IMR-90 (cell line): ENCODE measurements around the gene PRR36. TPM values are rescaled to one million over a fixed set of nuclear protein-coding genes. Genes with fewer than 3 reads are reported as not detected.

Experiments used
- ATAC-seq: fragments of 200-7000 bp; cut with Tn5 transposase; 2 replicates; pipeline ENCODE4 v1.9.1; 2020; ENCODE audit warnings: low read depth, mild to moderate bottlenecking, moderate library complexity
- BruUV-seq: library from RNA; stranded (reverse); fragments of 400-500 nt; replicated peaks from 2 replicates; lab custom pipeline; 2021; lab: Mats Ljungman, UMichigan
- CTCF ChIA-PET: fragments of 300-600 bp; formaldehyde crosslinking; extraction: SDS; loops from one replicate; lab custom pipeline; 2021; ENCODE audit warnings: antibody characterized with exemption; lab: Yijun Ruan, JAX
- POLR2A ChIA-PET: fragments of 300-600 bp; sonication (Branson Sonifier 250); formaldehyde crosslinking; loops from one replicate; lab custom pipeline; 2022; ENCODE audit warnings: antibody characterized with exemption; ENCODE audit not compliant: unreplicated experiment; lab: Charles Lee
- DNase-seq: peaks from one replicate; pipeline ENCODE4 v3.0.0; 2013
- H2AFZ ChIP-seq: replicated peaks from 2 replicates; pipeline ENCODE3; 2013; ENCODE audit warnings: low read length, mild to moderate bottlenecking; ENCODE audit not compliant: poor library complexity
- H2AK5ac ChIP-seq: 2 replicates; pipeline ENCODE4 v1.6.1; 2013; ENCODE audit warnings: low read depth, low read length, inconsistent platforms
- H2AK9ac ChIP-seq: replicated peaks from 2 replicates; pipeline ENCODE3; 2013; ENCODE audit warnings: mild to moderate bottlenecking, low read depth, low read length, moderate library complexity; ENCODE audit not compliant: poor library complexity
- H2BK120ac ChIP-seq: 2 replicates; pipeline ENCODE4 v1.6.1; 2013; ENCODE audit warnings: low read depth, low read length, inconsistent platforms
- H2BK15ac ChIP-seq: 3 replicates; pipeline ENCODE4 v1.6.1; 2013; ENCODE audit warnings: low read depth, low read length, inconsistent platforms
- H2BK20ac ChIP-seq: 2 replicates; pipeline ENCODE4 v1.6.1; 2013; ENCODE audit warnings: low read depth, mild to moderate bottlenecking, inconsistent platforms, low read length, moderate library complexity
- H2BK5ac ChIP-seq: 2 replicates; pipeline ENCODE4 v1.6.1; 2013; ENCODE audit warnings: mild to moderate bottlenecking, low read depth, low read length, inconsistent platforms; ENCODE audit not compliant: poor library complexity, severe bottlenecking
- H3K14ac ChIP-seq: replicated peaks from 2 replicates; pipeline ENCODE4 v1.6.1; 2013; ENCODE audit warnings: low read depth, low read length, inconsistent platforms
- H3K18ac ChIP-seq: 2 replicates; pipeline ENCODE4 v1.6.1; 2013; ENCODE audit warnings: low read depth, low read length, control low read depth
- H3K23ac ChIP-seq: 2 replicates; pipeline ENCODE4 v1.6.1; 2013; ENCODE audit warnings: low read depth, low read length, inconsistent platforms
- H3K27ac ChIP-seq: 2 replicates; pipeline ENCODE4 v1.5.1; 2013; ENCODE audit warnings: mild to moderate bottlenecking, control low read depth, low read length; ENCODE audit not compliant: insufficient read depth
- H3K27me3 ChIP-seq: 2 replicates; pipeline ENCODE4 v1.6.1; 2013; ENCODE audit warnings: low read length; ENCODE audit not compliant: control insufficient read depth, insufficient read depth
- H3K36me3 ChIP-seq: 2 replicates; pipeline ENCODE4 v1.6.1; 2013; ENCODE audit warnings: low read length, mixed read lengths; ENCODE audit not compliant: control insufficient read depth, insufficient read depth
- H3K4ac ChIP-seq: 2 replicates; pipeline ENCODE4 v1.6.1; 2013; ENCODE audit warnings: low read depth, low read length, inconsistent platforms
- H3K4me1 ChIP-seq: 2 replicates; pipeline ENCODE4 v1.6.1; 2013; ENCODE audit warnings: low read length, mixed read lengths; ENCODE audit not compliant: control insufficient read depth, insufficient read depth
- H3K4me2 ChIP-seq: 2 replicates; pipeline ENCODE4 v1.6.1; 2013; ENCODE audit warnings: low read depth, mild to moderate bottlenecking, control low read depth, low read length, moderate library complexity
- H3K4me3 ChIP-seq: 2 replicates; pipeline ENCODE4 v1.5.1; 2013; ENCODE audit warnings: low read depth, mild to moderate bottlenecking, control low read depth, low read length, moderate library complexity; ENCODE audit not compliant: insufficient read depth
- H3K56ac ChIP-seq: 2 replicates; pipeline ENCODE4 v1.6.1; 2013; ENCODE audit warnings: low read length, inconsistent platforms; ENCODE audit not compliant: insufficient read depth; ENCODE audit errors: extremely low read depth
- H3K79me1 ChIP-seq, 2 experiments: 2 replicates each; pipeline ENCODE4 v1.6.1; 2013; ENCODE audit warnings: low read length in 2 of 2, inconsistent platforms in 1 of 2, low read depth in 1 of 2
- H3K9ac ChIP-seq: 2 replicates; pipeline ENCODE4 v1.6.1; 2013; ENCODE audit warnings: low read depth, low read length, control low read depth
- H3K9me1 ChIP-seq: 2 replicates; pipeline ENCODE4 v1.6.1; 2013; ENCODE audit warnings: low read length, inconsistent platforms; ENCODE audit not compliant: insufficient read depth
- H3K9me3 ChIP-seq: 2 replicates; pipeline ENCODE4 v1.6.1; 2013; ENCODE audit warnings: low read length; ENCODE audit not compliant: control insufficient read depth, insufficient read depth
- H4K20me1 ChIP-seq: 2 replicates; pipeline ENCODE4 v1.6.1; 2013; ENCODE audit warnings: low read length, inconsistent platforms; ENCODE audit not compliant: insufficient read depth
- H4K5ac ChIP-seq: 2 replicates; pipeline ENCODE4 v1.6.1; 2013; ENCODE audit warnings: mild to moderate bottlenecking, low read depth, low read length, control low read depth
- H4K8ac ChIP-seq, 2 experiments: 2 replicates each; pipeline ENCODE4 v1.6.1; 2013; ENCODE audit warnings: low read depth in 2 of 2, low read length in 2 of 2, control low read depth in 1 of 2, inconsistent platforms in 1 of 2
- H4K91ac ChIP-seq: 2 replicates; pipeline ENCODE4 v1.6.1; 2013; ENCODE audit warnings: low read depth, low read length, inconsistent platforms; ENCODE audit not compliant: insufficient read depth
- FOS ChIP-seq: fragments of 150-350 bp; IDR thresholded peaks from 2 replicates; pipeline ENCODE4 v1.6.1; 2016; ENCODE audit warnings: low read depth, low read length
- RCOR1 ChIP-seq: IDR thresholded peaks from 2 replicates; pipeline ENCODE4 v1.6.1; 2012; ENCODE audit warnings: mild to moderate bottlenecking, low read length, improper control_type of control experiment; ENCODE audit not compliant: insufficient replicate concordance
- WGBS, 2 experiments: methylation state at CpG; one replicate each; pipeline versions ENCODE4 v1.1.5 to v1.1.7; 2013; ENCODE audit warnings: missing lambda C conversion rate in 2 of 2; ENCODE audit not compliant: insufficient read length in 1 of 2; ENCODE audit errors: extremely low coverage in 2 of 2; 5-methylcytosine and 5-hydroxymethylcytosine counted together
- dilution Hi-C: fragments of 300-500 bp; cut with HindIII; formaldehyde crosslinking; loops from one replicate; pipeline ENCODE4 v1.14.3; 2018; ENCODE audit warnings: low sequenced_read_pairs; ENCODE audit not compliant: unreplicated experiment
- in situ Hi-C: fragments of 300-500 bp; cut with MboI; formaldehyde crosslinking; loops from 3 replicates; pipeline ENCODE4 v1.14.3; 2019; ENCODE audit warnings: low sequenced_read_pairs, inconsistent platforms, mixed read lengths
- intact Hi-C: fragments of 100-400 bp; cut with micrococcal nuclease; formaldehyde crosslinking; loops from 2 replicates; pipeline ENCODE4 v1.10.0; 2022
- polyA plus RNA-seq, 3 experiments: library from polyadenylated mRNA; depleted of rRNA; stranded (reverse); fragments of >200 nt; gene quantifications; 2 replicates each; pipeline ENCODE4 v1.2.3, GENCODE V29; 2012; ENCODE audit warnings: low replicate concordance in 1 of 3
- total RNA-seq: library from RNA; depleted of rRNA; stranded (reverse); fragments of >200 nt; gene quantifications from 2 replicates; pipeline ENCODE4 v1.2.3, GENCODE V29; 2012

The PRR36 gene
- total and polyA plus RNA-seq, 2 of the 4 experiments (the other 2 are of a cell fraction), result 0.02 TPM; not detected in 1

GRCh38 chr19:7841751-7842660 lies 32.2 kb downstream of the PRR36 start (continued):
- no peak for TF ChIP-seq RCOR1

- WGBS, 2 experiments, result 93% methylated on average over 5 of the region's 8 CpGs; no CpG with 5 or more reads in 1 of the 2 experiments
- Histone ChIP-seq H3K4me1 (peaks cover 2% of the 10 kb centered on the region; the same call in 1 of the 2 replicates), H3K27me3 (no peaks in the 10 kb centered on the region), H3K9me3 (no peaks in the 10 kb centered on the region; the same call in 1 of the 2 replicates), H2AK9ac (peak overlapping the region; percentile 65), H3K4ac (no peak overlapping the region), H3K4me2 (no peak overlapping the region), H2BK15ac (no peak overlapping the region), H4K91ac (no peak overlapping the region), H3K23ac (no peak overlapping the region), H4K8ac (no peak overlapping the region), H3K27ac (no peak overlapping the region), H2BK120ac (no peak overlapping the region), H2AFZ (no peak overlapping the region), H4K5ac (no peak overlapping the region), H2AK5ac (peak overlapping the region; percentile 16; the same call in 1 of the 2 replicates), H4K20me1 (peaks cover 29% of the 10 kb centered on the region), H3K14ac (no peak overlapping the region), H3K36me3 (no peaks in the 10 kb centered on the region), H2BK20ac (no peak overlapping the region), H3K4me3 (no peak overlapping the region), H3K9ac (no peak overlapping the region), H3K56ac (no peak overlapping the region), H3K18ac (no peak overlapping the region), H3K79me1 (peaks cover 29 to 59% of the 10 kb centered on the region in 2 experiments), H3K9me1 (peaks cover 29% of the 10 kb centered on the region), H2BK5ac (no peak overlapping the region)
- ATAC-seq (no peak), DNase-seq (no peak)
- no peak for TF ChIP-seq RCOR1
- TF ChIP-seq FOS, result no peak
- dilution Hi-C loops, result no loop called here
- in situ Hi-C loops, result no loop called here
- POLR2A ChIA-PET, result no interaction called here
- intact Hi-C loops, result no loop called here
- no TSS peak for BruUV-seq
- CTCF ChIA-PET, result no interaction called here
These were observed 33.6 kb downstream of the PRR36 start for GRCh38 chr19:7840629-7841028.
